ENCODE data around the gene PMPCA. TPM values are rescaled to one million over a fixed set of nuclear protein-coding genes. Genes with fewer than 3 reads are reported as not detected.

PMPCA gene
- total and polyA plus RNA-seq, 8 donors, result 25.8 to 121 (median 51.3) TPM

GRCh38 chr9:136416427-136416826 lies 6.0 kb downstream of the PMPCA start:
- Histone ChIP-seq H3K4me3 (no peak overlapping the region), H3K27me3 (no peaks in the 10 kb centered on the region), H3K27ac (no peak overlapping the region), H3K36me3 (peaks cover 81 to 96% (median 93%) of the 10 kb centered on the region in 4 donors), H3K4me1 (peaks cover 5 to 10% (median 8%) of the 10 kb centered on the region in 4 donors), H3K9me3 (no peaks in the 10 kb centered on the region)
- intact Hi-C loops (cut with DNase I; ENCODE audit: low total_unique reads), result no loop called here
- TF ChIP-seq EP300 (IDR thresholded peaks at IDR 0.05), result no peak
- no peak for TF ChIP-seq CTCF (IDR thresholded peaks at IDR 0.05)
- TF ChIP-seq POLR2A (IDR thresholded peaks at IDR 0.05), result no peak
- TF ChIP-seq POLR2AphosphoS5 (IDR thresholded peaks at IDR 0.05), result no peak
- WGBS, 5 donors, result 92 to 96% (median 95%) methylated on average over 8 of the region's 8 CpGs
- no peak for DNase-seq

GRCh38 chr9:136416914-136417313 lies 6.5 kb downstream of the PMPCA start:
- Histone ChIP-seq H3K27me3 (no peaks in the 10 kb centered on the region), H3K27ac (no peak overlapping the region), H3K9me3 (no peaks in the 10 kb centered on the region), H3K36me3 (peaks cover 85 to 100% (median 97%) of the 10 kb centered on the region in 4 donors), H3K4me1 (peaks cover under 1 to 5% (median 3%) of the 10 kb centered on the region in 4 donors), H3K4me3 (no peak overlapping the region)
- DNase-seq, result no peak
- intact Hi-C loops (cut with DNase I; ENCODE audit: low total_unique reads), result no loop called here
- no peak for TF ChIP-seq CTCF (IDR thresholded peaks at IDR 0.05)
- TF ChIP-seq POLR2AphosphoS5 (IDR thresholded peaks at IDR 0.05), result no peak
- no peak for TF ChIP-seq POLR2A (IDR thresholded peaks at IDR 0.05)
- TF ChIP-seq EP300 (IDR thresholded peaks at IDR 0.05), result no peak
- WGBS, 5 donors, result 89 to 92% (median 92%) methylated on average over 19 of the region's 19 CpGs

- peaks cover 93 to 100% (median 100%) of the 10 kb centered on the region in 4 donors for H3K36me3 ChIP-seq
- no peak for TF ChIP-seq EP300 (IDR thresholded peaks at IDR 0.05)
- no peak for TF ChIP-seq POLR2AphosphoS5 (IDR thresholded peaks at IDR 0.05)
- TF ChIP-seq POLR2A (IDR thresholded peaks at IDR 0.05), result no peak
- no peak for TF ChIP-seq CTCF (IDR thresholded peaks at IDR 0.05)
- intact Hi-C loops (cut with DNase I; ENCODE audit: low total_unique reads), result no loop called here
- no peaks in the 10 kb centered on the region for H3K4me1 ChIP-seq
- no peaks in the 10 kb centered on the region for H3K27me3 ChIP-seq
- no peak overlapping the region for H3K4me3 ChIP-seq
- no peak overlapping the region for H3K27ac ChIP-seq
- no peak for DNase-seq
- no peaks in the 10 kb centered on the region for H3K9me3 ChIP-seq
- 89 to 93% (median 93%) methylated on average over 28 to 48 of the region's 48 CpGs for WGBS, 5 donors
These were observed 8.0 kb downstream of the PMPCA start for GRCh38 chr9:136418182-136419091.

GRCh38 chr9:136419092-136419420 lies 8.6 kb downstream of the PMPCA start:
- H3K4me3 ChIP-seq, result no peak overlapping the region
- WGBS, 5 donors, result 92 to 93% (median 93%) methylated on average over 11 to 12 of the region's 12 CpGs
- peaks cover 92 to 100% (median 100%) of the 10 kb centered on the region in 4 donors for H3K36me3 ChIP-seq
- no peaks in the 10 kb centered on the region for H3K9me3 ChIP-seq
- H3K27me3 ChIP-seq, result no peaks in the 10 kb centered on the region
- H3K4me1 ChIP-seq, result no peaks in the 10 kb centered on the region
- DNase-seq, result no peak
- TF ChIP-seq EP300 (IDR thresholded peaks at IDR 0.05) (no peak), CTCF (IDR thresholded peaks at IDR 0.05) (no peak), POLR2AphosphoS5 (IDR thresholded peaks at IDR 0.05) (no peak), POLR2A (IDR thresholded peaks at IDR 0.05) (no peak)
- intact Hi-C loops (cut with DNase I; ENCODE audit: low total_unique reads), result no loop called here
- no peak overlapping the region for H3K27ac ChIP-seq
